ENCODE data around the gene POLRMT. TPM values are rescaled to one million over a fixed set of nuclear protein-coding genes. Genes with fewer than 3 reads are reported as not detected.
A peak's percentile ranks its signal among the peaks of the same experiment; 100 is the strongest.

POLRMT gene
- polyA plus RNA-seq, 1 experiment, result 38.6 TPM

GRCh38 chr19:639253-640160, 6.2 kb upstream of the POLRMT start, which contains the start of gene FGF22:
FGF22 (plus strand) TSS chr19:639879; CDS start chr19:639926, 47 bp downstream.
- TF ChIP-seq CTCF (IDR thresholded peaks at IDR 0.05; ENCODE audit: insufficient read depth, low read depth, low read length), result no peak
- Histone ChIP-seq H3K36me3 (ENCODE audit: control insufficient read depth, insufficient read depth, low read length) (no peaks in the 10 kb centered on the region), H3K27me3 (ENCODE audit: control insufficient read depth, insufficient read depth, low read length) (no peaks in the 10 kb centered on the region), H3K4me3 (ENCODE audit: low read depth, low read length) (peak within 1 kb of the TSS; percentile 41)
- DNase-seq (ENCODE audit: low read depth), result no peak
- ChIA-PET CTCF (no interaction called here), POLR2A (no interaction called here)

GRCh38 chr19:638906-639252, 5.5 kb upstream of the POLRMT start:
- Histone ChIP-seq H3K4me3 (ENCODE audit: low read depth, low read length) (peak overlapping the region; percentile 41), H3K36me3 (ENCODE audit: control insufficient read depth, insufficient read depth, low read length) (no peaks in the 10 kb centered on the region), H3K27me3 (ENCODE audit: control insufficient read depth, insufficient read depth, low read length) (no peaks in the 10 kb centered on the region)
- ChIA-PET POLR2A (no interaction called here), CTCF (no interaction called here)
- no peak for TF ChIP-seq CTCF (IDR thresholded peaks at IDR 0.05; ENCODE audit: insufficient read depth, low read depth, low read length)
- DNase-seq (ENCODE audit: low read depth), result no peak

- no peaks in the 10 kb centered on the region; the same call in 1 of the 2 replicates for H3K36me3 ChIP-seq (ENCODE audit: control insufficient read depth, insufficient read depth, low read length)
- ChIA-PET POLR2A (no interaction called here), CTCF (interaction anchor here (0.6 to 2.7 kb wide), 2 partner anchors 17 to 51 kb away, joined by 3 to 7 read pairs; no protein-coding TSS in a partner anchor)
- no peak for TF ChIP-seq CTCF (IDR thresholded peaks at IDR 0.05; ENCODE audit: insufficient read depth, low read depth, low read length)
- no peak for DNase-seq (ENCODE audit: low read depth)
- H3K4me3 ChIP-seq (ENCODE audit: low read depth, low read length), result no peak overlapping the region
- no peaks in the 10 kb centered on the region for H3K27me3 ChIP-seq (ENCODE audit: control insufficient read depth, insufficient read depth, low read length)
Measured at GRCh38 chr19:634975-635652, 1.8 kb upstream of the POLRMT start.

GRCh38 chr19:633786-634639, 676 bp upstream of the POLRMT start:
- POLR2A ChIA-PET, result interaction anchor here (0.5 kb wide), 1 partner anchor 61 kb away, joined by 6 read pairs; no protein-coding TSS in a partner anchor
- no peak for TF ChIP-seq CTCF (IDR thresholded peaks at IDR 0.05; ENCODE audit: insufficient read depth, low read depth, low read length)

More at GRCh38 chr19:633786-634639, 676 bp upstream of the POLRMT start:
- H3K27me3 ChIP-seq (ENCODE audit: control insufficient read depth, insufficient read depth, low read length), result no peaks in the 10 kb centered on the region
- DNase-seq (ENCODE audit: low read depth), result no peak
- CTCF ChIA-PET, result interaction anchor here (2.7 kb wide), 1 partner anchor 50 kb away, joined by 7 read pairs; no protein-coding TSS in a partner anchor
- peak overlapping the region; percentile 80 for H3K4me3 ChIP-seq (ENCODE audit: low read depth, low read length)
- H3K36me3 ChIP-seq (ENCODE audit: control insufficient read depth, insufficient read depth, low read length), result no peaks in the 10 kb centered on the region; the same call in 1 of the 2 replicates

Data from BJ (cell line).